ENCODE data around the gene PSMB5.
A peak's percentile ranks its signal among the peaks of the same experiment; 100 is the strongest.
"Not testable (repeated sequence)": the region's sequence is repeated elsewhere in the genome, so short reads cannot be mapped to it uniquely, and the experiment has no call there.

PSMB5 gene

DNA sequence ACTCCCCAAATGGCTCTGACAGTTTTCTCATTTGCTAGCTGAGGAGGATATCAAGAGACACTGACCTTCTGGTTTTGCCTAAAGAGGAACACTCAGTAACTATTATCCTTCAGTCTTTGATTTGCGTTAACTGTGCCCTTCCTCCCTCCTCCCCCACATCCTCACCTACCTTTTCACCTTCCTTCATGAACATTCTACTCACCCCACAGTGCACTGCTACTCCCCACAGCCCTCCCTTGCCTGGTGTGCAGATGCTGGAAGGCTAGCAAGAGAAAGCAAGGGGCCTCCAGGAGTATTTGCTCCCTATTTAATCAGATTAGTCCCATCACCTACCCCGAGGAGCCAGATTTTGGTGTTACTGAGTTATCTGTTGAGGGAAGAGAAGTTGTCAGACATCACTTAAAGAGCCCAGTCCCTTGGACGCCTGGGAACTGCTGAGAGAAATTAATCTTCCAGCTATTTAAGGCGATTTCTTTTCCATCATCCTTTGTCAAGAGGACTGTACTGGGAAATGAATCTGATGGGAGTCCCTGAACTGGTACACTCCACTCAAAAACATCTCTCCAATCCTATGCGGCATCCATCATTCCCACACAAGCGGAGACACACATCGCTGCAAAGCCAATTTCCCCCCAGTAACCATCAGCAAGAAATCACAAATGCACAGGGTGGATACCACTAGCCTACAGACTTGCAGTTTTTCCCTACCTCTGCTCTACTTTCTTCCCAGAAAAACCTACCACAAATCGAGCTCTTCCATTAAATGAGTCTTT, 11.5 kb downstream of the PSMB5 start:
- no peak overlapping the region for H3K27ac Mint-ChIP-seq
- no peak overlapping the region for H3K4me3 Mint-ChIP-seq
- peaks cover 22 to 34% of the 10 kb centered on the region in 2 donors for H3K4me1 Mint-ChIP-seq
- no peak for DNase-seq
- no peaks in the 10 kb centered on the region for H3K9me3 Mint-ChIP-seq
- no peaks in the 10 kb centered on the region for H3K27me3 Mint-ChIP-seq
- H3K36me3 Mint-ChIP-seq: peaks cover 31 to 52% of the 10 kb centered on the region in 2 donors
- no peak for ATAC-seq (replicated peaks)

- no peak overlapping the region for H3K27ac Mint-ChIP-seq
- ATAC-seq (replicated peaks) (no peak), DNase-seq (no peak)
- H3K4me3 Mint-ChIP-seq: no peak overlapping the region
- no peaks in the 10 kb centered on the region for H3K27me3 Mint-ChIP-seq
- H3K36me3 Mint-ChIP-seq: peaks cover 29 to 45% of the 10 kb centered on the region in 2 donors
- no peaks in the 10 kb centered on the region for H3K9me3 Mint-ChIP-seq
- H3K4me1 Mint-ChIP-seq: peaks cover 19 to 27% of the 10 kb centered on the region in 2 donors
Measured at GRCh38 chr14:23021889-23022442, 12.7 kb downstream of the PSMB5 start.

GRCh38 chr14:23021434-23021833, 13.3 kb downstream of the PSMB5 start:
- Mint-ChIP-seq H3K4me3 (no peak overlapping the region), H3K9me3 (no peaks in the 10 kb centered on the region), H3K4me1 (peaks cover 19 to 27% of the 10 kb centered on the region in 2 donors), H3K36me3 (peaks cover 29 to 45% of the 10 kb centered on the region in 2 donors), H3K27me3 (no peaks in the 10 kb centered on the region), H3K27ac (no peak overlapping the region)
- DNase-seq: no peak
- ATAC-seq (replicated peaks): no peak

DNA sequence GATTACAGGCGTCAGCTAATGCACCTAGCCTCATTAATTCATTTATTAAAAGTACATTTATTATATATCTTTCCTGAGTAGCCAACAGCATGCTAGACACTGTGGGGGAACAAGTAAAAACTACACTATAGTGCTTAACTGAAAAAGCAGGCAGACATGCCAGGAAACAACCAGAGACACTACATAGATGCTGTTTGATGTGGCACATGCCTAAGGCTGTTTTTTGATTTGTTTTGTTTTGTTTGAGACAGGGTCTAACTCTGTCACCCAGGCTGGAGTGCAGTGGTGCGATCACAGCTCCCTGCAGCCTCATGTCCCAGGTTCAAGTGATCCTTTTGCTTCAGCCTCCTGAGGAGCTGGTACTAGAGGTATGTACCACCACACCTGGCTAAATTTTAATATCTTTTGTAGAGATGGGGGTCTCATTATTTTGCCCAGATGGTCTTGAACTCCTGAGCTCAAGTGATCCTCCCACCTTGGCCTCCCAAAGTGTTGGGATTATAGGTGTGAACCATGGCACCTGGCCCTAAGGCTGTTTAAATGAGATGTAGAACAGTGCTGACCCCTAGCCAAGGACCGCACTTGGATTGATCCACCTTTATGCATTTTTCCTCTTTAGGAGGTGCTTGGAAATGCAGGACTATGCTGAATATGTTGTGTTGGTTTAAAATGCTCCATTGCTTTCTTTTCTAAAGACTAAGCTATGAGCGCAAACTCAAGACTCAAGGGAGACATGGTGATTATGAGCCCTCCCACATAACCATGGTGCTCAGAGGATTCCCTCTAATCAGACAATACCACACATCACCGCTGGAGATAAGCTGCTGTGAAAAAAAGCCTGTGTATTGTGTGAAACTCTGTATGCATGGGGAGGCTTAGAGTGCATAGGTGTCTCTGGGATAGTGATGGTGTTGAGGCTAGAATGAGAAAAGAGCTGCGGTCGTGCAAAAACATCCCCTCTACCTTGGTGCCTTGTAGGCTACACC, 14.3 kb downstream of the PSMB5 start:
- DNase-seq: no peak
- Mint-ChIP-seq H3K36me3 (peaks cover 21 to 36% of the 10 kb centered on the region in 2 donors), H3K4me3 (no peak overlapping the region), H3K9me3 (no peaks in the 10 kb centered on the region), H3K4me1 (peaks cover 13 to 18% of the 10 kb centered on the region in 2 donors), H3K27ac (no peak overlapping the region), H3K27me3 (no peaks in the 10 kb centered on the region)
- ATAC-seq (replicated peaks): no peak

DNA sequence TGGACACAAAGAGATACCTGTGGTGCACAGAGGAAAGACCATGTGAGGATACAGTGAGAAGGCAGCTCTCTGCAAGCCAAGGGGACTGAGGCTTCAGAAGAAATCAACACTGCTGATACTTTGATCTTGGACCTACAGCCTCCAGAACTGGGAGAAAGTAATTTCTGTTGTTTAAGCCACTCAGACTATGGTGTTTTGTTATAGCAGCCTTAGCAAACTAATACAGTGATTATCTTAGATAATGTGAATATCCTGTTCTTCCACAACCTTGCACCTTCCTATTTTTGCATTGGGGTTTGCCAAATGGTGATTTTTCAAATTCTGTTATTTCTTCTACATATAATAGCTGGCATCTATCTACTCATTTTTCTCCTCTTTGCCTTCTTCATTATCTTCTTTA, 16.6 kb downstream of the PSMB5 start:
- Mint-ChIP-seq H3K9me3 (no peaks in the 10 kb centered on the region), H3K4me3 (no peak overlapping the region), H3K27ac (no peak overlapping the region), H3K4me1 (peaks cover 4 to 5% of the 10 kb centered on the region in 2 donors), H3K36me3 (peaks cover 7 to 15% of the 10 kb centered on the region in 2 donors), H3K27me3 (no peaks in the 10 kb centered on the region)
- ATAC-seq (replicated peaks): no peak
- no peak for DNase-seq

DNA sequence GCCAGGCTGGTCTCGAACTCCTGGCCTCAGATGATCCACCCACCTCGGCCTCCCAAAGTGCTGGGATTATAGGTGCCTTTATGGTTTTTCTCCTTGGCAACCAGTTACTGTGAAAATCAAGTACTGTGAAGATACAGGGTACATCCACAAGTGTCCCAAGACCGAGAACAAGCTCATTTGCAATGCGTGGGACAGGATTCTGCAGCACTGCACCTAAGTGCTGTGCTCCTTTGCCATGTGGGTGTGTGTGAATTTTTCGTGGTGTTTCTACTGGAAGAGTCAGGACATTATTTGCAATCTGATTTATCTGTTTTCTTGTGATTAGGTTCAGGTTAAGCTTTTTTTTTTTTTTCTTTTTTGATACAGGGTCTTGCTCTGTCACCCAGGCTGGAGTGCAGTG, 17.6 kb downstream of the PSMB5 start:
- Mint-ChIP-seq H3K4me3 (no peak overlapping the region), H3K9me3 (no peaks in the 10 kb centered on the region), H3K27ac (no peak overlapping the region), H3K4me1 (no peaks in the 10 kb centered on the region), H3K27me3 (no peaks in the 10 kb centered on the region), H3K36me3 (peaks cover 7 to 10% of the 10 kb centered on the region in 2 donors)
- DNase-seq (no peak), ATAC-seq (replicated peaks) (no peak)

GRCh38 chr14:23015618-23016017, 19.1 kb downstream of the PSMB5 start:
- DNase-seq: no peak
- peaks cover 0 to 2% of the 10 kb centered on the region in 2 donors for H3K9me3 Mint-ChIP-seq
- H3K27ac Mint-ChIP-seq: no peak overlapping the region
- no peak overlapping the region for H3K4me3 Mint-ChIP-seq
- no peak for ATAC-seq (replicated peaks)
- peaks cover 0 to under 1% of the 10 kb centered on the region in 2 donors for H3K36me3 Mint-ChIP-seq
- no peaks in the 10 kb centered on the region for H3K27me3 Mint-ChIP-seq
- H3K4me1 Mint-ChIP-seq: peaks cover 3 to 6% of the 10 kb centered on the region in 2 donors

- not testable (repeated sequence) for DNase-seq; H3K9me3 Mint-ChIP-seq; ATAC-seq (replicated peaks); H3K4me3 Mint-ChIP-seq; H3K27me3 Mint-ChIP-seq; H3K27ac Mint-ChIP-seq; H3K36me3 Mint-ChIP-seq
- H3K4me1 Mint-ChIP-seq: peaks cover 10 to 12% of the 10 kb centered on the region in 2 donors
Measured at GRCh38 chr14:23013749-23014054, 21.0 kb downstream of the PSMB5 start.

GRCh38 chr14:23013054-23013748, 21.5 kb downstream of the PSMB5 start:
- H3K4me1 Mint-ChIP-seq: peaks cover 14 to 17% of the 10 kb centered on the region in 2 donors
- peaks cover 0 to 2% of the 10 kb centered on the region in 2 donors for H3K9me3 Mint-ChIP-seq
- no peaks in the 10 kb centered on the region for H3K27me3 Mint-ChIP-seq
- no peak overlapping the region for H3K4me3 Mint-ChIP-seq
- H3K27ac Mint-ChIP-seq: no peak overlapping the region
- H3K36me3 Mint-ChIP-seq: no peaks in the 10 kb centered on the region
- no peak for ATAC-seq (replicated peaks)
- DNase-seq: no peak

DNA sequence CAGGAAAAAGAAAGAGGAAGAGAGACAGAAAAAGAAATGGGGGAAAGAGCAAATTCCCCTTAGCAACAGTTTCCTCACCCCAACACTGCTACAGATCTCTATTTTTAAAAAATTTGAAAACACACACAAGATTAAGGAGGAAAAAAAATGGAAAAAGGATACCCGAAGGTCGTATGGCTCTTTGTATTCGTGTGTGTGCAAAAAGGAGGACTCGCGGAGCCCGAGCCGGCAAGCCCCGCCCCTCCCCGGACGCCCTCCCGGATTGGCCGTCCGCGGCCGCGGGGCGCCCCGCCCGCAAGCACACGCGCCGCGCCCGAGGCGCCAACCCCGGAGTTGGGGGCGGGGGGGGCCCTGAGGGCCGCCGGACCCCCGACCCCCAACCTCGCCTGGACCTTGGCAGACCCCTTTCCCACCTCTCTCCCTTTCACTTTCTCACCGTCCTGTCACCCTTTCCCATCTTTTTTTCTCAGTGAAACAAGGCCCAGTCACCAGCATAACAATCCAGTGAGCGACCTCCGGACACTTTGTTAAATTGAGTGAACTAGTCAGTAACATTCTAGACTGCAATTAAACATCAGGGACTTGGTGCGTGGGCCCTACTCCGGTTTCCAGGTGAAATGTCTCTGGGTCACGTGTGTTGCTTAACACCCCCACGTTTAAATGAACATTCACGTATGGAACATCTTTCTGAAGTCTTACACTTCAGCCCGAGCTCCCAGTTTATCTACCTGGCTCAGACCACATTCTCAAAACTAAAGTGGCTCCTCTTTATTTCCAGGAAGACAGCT, 24.6 kb downstream of the PSMB5 start, which contains the start of gene C14orf93:
TSS of gene C14orf93 (minus strand) at position 205 of the 788 bp plus-strand sequence. CDS start 11,120 bp downstream, outside the sequence.
- peak within 1 kb of the TSS; percentile 91 to 98 for H3K4me3 Mint-ChIP-seq
- DNase-seq: peak; percentile 64
- H3K27ac Mint-ChIP-seq: peak within 1 kb of the TSS; percentile 99
- H3K4me1 Mint-ChIP-seq: peaks cover 14 to 33% of the 10 kb centered on the region in 2 donors
- ATAC-seq (replicated peaks): peak; percentile 41 to 48
- H3K9me3 Mint-ChIP-seq: peaks cover 0 to 2% of the 10 kb centered on the region in 2 donors
- no peaks in the 10 kb centered on the region for H3K36me3 Mint-ChIP-seq
- H3K27me3 Mint-ChIP-seq: no peaks in the 10 kb centered on the region

DNA sequence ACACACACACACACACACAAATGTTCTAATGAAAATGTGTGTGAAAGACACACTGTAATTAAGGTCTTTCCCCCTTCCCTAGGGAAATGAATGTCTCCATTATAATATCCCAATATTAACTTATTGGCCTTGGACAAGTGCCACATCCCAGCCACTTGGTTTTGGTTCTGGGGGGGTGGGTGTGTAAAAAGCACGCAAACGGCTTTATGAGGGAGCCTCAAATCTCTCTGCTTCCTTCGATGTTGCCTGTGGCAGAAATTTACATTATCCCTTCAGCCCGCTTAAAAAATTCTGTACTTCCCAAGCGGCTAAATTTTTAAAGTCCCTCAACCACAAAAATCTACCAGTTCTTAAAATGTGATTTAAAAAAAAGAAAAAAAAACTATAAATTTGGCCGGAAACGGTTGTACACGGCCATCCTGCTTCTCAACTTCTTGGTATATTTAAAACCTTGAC, 25.2 kb downstream of the PSMB5 start:
- peaks cover 0 to 2% of the 10 kb centered on the region in 2 donors for H3K9me3 Mint-ChIP-seq
- ATAC-seq (replicated peaks): no peak
- H3K27me3 Mint-ChIP-seq: no peaks in the 10 kb centered on the region
- peak overlapping the region; percentile 91 to 98 for H3K4me3 Mint-ChIP-seq
- no peaks in the 10 kb centered on the region for H3K36me3 Mint-ChIP-seq
- DNase-seq: no peak
- peaks cover 14 to 38% of the 10 kb centered on the region in 2 donors for H3K4me1 Mint-ChIP-seq
- peak overlapping the region; percentile 99 for H3K27ac Mint-ChIP-seq

GRCh38 chr14:23008831-23009230, 25.9 kb downstream of the PSMB5 start:
- peak overlapping the region; percentile 91 to 98 for H3K4me3 Mint-ChIP-seq
- no peak for ATAC-seq (replicated peaks)
- H3K27ac Mint-ChIP-seq: peak overlapping the region; percentile 26
- DNase-seq: no peak
- no peaks in the 10 kb centered on the region for H3K36me3 Mint-ChIP-seq
- peaks cover 0 to 2% of the 10 kb centered on the region in 2 donors for H3K9me3 Mint-ChIP-seq
- peaks cover 14 to 38% of the 10 kb centered on the region in 2 donors for H3K4me1 Mint-ChIP-seq
- H3K27me3 Mint-ChIP-seq: no peaks in the 10 kb centered on the region

All from stimulated activated naive B cell treated with anti-CD40 and anti-IgM and Interleukin-4, amounts not matched to agents 10 μg/mL and 1 μg/mL and 100 μg/mL, for 72 hours (primary cell).